ENCODE results near the gene NECAB2.

The NECAB2 gene

DNA sequence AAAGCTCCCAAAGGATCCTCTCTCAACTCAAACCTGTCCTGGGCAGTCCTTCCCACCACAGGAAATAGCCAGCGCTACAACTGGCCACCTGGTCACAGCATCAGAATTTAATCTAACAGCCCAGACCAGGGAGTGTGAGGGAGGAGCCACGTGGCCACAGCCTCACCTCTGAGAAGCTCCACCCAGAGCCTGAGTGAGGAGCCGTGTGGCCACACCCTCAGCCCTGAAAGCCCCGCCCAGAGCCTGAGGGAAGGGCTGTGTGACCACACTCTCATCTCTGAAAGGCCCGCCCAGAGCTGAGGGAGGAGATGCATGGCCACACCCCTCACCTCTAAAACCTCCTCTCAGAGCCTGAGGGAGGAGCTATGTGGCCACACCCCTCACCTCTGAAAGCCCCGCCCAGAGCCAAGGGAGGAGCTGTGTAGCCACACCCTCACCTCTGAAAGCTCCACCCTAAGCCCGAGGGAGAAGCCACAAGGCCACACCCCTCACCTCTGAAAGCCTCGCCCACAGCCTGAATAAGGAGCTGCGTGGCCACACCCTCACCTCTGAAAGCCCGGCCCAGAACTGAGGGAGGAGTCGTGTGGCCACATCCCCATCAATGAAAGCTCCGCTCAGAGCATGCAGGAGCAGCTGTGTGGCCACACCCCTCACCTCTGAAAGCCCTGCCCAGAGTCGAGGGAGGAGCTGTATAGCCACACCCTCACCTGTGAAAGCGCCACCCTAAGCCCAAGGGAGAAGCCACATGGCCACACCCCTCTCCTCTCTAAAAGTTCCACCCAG is 45.9 kb downstream of the NECAB2 start:
- peak; percentile 82 to 86 for DNase-seq
- TF ChIP-seq GATA1 (IDR thresholded peaks at IDR 0.05; ENCODE audit: low read depth, low read length) (no peak), POLR2A (IDR thresholded peaks at IDR 0.05; ENCODE audit: low read length) (no peak)

DNA sequence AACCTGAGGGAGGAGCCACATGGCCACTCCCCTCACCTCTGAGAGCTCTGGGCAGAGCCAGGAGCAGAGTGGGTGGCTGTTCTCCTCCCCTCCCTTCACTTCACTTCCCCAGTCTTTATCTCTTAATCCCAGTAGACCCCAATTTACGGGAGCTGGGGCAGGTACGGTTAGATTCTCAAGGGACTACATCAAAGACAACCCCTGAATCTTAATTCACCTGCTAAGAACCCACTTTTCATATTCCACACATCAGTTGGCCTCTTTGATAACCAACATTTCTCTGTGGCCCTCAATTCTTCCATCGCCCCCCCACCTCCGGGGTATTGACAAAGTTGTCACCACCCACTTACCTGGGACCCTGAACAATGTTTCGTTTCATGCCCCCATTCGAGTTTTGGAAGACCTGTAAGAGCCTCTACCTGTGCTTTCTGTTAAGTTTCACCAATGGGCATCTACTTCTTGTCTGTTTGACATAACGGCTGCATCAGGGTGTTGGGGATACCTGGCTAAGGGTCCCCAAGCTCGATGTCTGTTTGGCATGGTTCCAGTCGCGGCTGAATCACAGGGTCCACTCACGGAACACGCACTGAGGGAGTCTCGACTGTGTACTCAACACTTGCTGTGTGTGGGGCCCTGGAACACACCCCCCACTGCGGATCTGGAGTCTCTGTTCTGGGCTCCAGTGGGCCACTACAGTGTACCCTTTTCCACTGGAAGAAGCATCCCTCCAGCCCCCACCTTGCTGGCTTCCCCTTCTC is 46.7 kb downstream of the NECAB2 start:
- no peak for DNase-seq
- TF ChIP-seq POLR2A (IDR thresholded peaks at IDR 0.05; ENCODE audit: low read length) (no peak), GATA1 (IDR thresholded peaks at IDR 0.05; ENCODE audit: low read depth, low read length) (no peak)

DNA sequence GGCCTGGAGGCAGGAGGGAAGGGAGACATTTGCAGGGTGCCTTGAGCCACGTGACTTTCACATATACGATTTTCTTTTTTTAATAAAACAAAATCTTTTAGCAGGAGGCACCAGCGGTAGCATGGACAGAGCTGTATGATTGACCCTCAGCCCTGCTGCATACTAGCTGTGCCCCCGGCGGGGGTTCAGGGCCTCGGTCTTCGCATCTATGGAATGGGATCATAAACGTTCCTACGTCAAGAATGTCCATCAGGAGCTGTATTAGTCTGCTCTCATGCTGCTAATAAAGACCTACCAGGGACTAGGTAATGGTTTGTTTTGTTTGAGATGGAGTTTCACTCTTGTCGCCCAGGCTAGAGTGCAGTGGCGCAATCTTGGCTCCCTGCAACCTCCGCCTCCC is 47.4 kb downstream of the NECAB2 start:
- no peak for DNase-seq
- TF ChIP-seq GATA1 (IDR thresholded peaks at IDR 0.05; ENCODE audit: low read depth, low read length) (no peak), POLR2A (IDR thresholded peaks at IDR 0.05; ENCODE audit: low read length) (no peak)

DNA sequence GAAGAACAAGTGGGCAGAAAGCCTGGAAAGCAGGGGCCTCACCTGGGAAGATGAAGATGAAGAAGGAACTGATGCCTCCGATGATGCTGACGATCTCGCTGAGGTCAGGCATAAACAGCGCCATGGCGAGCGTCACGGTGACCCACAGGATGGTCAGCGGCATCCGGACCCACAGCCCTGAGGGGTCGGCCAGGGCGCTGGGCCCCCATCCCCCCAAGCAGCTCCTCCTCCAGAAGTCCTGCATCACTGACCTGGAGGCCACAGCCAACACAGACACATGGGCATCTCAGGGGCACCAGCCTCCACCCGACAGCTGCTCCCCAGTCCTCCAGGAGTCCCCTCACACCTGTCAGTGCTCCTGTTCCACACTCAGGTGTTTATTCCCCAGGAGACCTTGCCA is 48.4 kb downstream of the NECAB2 start:
- DNase-seq: no peak
- no peak for TF ChIP-seq GATA1 (IDR thresholded peaks at IDR 0.05; ENCODE audit: low read depth, low read length)
- TF ChIP-seq POLR2A (IDR thresholded peaks at IDR 0.05; ENCODE audit: low read length): no peak

DNA sequence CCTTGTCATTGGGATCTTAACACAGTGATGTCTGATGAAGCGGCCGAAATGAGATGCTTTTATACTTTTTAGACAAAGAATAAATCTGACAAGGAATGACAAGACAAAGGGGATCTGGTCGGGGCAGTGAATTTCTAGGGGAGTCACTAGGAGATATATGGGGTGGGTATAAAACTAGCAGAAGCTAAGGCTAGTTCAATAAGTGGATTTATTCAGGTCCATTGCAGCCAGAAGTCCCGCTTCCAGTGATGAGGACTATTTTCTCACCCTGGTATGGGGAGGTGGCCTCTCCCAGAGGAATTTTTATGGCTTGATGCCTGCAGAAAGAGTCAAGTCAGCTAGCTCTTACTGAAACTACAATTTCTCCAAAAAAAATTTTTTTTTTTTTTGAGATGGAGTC is 50.7 kb downstream of the NECAB2 start:
- no peak for TF ChIP-seq POLR2A (IDR thresholded peaks at IDR 0.05; ENCODE audit: low read length)
- no peak for TF ChIP-seq GATA1 (IDR thresholded peaks at IDR 0.05; ENCODE audit: low read depth, low read length)
- no peak for DNase-seq

DNA sequence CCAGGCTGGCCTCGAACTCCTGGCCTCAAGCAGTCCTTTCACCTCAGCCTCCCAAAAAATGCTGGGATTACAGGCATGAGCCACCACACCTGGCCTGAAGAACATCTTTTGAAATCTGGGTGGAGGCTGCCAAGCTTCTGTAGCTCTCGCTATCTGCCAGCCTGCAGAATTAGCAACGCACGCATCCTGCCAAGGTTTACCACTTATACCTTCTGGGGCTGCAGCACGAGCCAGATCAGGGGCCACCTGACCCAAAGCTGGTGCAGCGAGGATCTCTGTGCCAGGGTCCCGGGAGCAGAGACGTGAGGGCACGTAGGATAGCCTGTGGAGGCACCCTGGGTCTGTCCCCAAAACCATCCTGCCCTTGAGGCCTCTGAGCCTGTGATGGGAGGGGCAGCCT is 52.3 kb downstream of the NECAB2 start:
- TF ChIP-seq POLR2A (IDR thresholded peaks at IDR 0.05; ENCODE audit: low read length): no peak
- DNase-seq: no peak

DNA sequence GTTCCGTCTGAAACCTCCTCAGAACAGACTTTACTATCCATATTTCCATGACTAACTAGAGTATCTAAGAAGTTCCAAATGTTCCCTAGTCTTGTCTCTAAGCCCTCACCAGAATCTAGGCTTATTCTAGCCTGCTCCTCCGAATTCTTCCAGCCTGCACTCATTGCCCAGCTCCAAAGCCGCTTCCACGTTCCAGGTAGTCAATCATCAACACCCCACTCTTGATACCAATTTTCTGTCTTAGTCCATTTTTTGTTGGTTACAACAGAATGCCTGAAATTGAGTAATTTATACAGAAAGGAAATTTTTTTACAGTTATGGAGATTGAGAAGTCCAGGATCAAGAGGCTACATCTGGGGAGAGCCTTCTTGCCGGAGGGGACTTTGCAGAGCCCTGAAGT is 53.4 kb downstream of the NECAB2 start:
- TF ChIP-seq POLR2A (IDR thresholded peaks at IDR 0.05; ENCODE audit: low read length) (no peak), GATA1 (IDR thresholded peaks at IDR 0.05; ENCODE audit: low read depth, low read length) (no peak)
- DNase-seq: no peak

DNA sequence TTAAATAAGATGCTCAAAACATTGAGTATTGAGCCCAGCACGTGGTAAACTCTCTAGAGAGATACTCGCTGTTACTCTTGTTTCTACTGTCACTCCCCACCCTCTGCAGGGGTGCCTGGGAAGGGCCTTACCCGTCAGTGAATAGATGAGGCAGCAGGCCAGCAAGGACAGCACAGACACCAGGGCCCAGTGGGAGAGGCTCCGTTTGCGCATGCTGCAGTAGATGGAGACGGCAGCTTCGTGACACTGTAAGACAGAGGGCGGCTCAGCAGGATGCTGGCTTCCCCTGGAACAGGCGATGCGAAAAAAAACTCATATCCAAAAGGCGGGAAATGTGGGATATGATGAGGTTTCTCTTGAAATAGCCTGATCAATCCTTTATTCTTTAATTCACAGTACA is 54.6 kb downstream of the NECAB2 start:
- no peak for TF ChIP-seq POLR2A (IDR thresholded peaks at IDR 0.05; ENCODE audit: low read length)
- no peak for TF ChIP-seq GATA1 (IDR thresholded peaks at IDR 0.05; ENCODE audit: low read depth, low read length)
- no peak for DNase-seq

DNA sequence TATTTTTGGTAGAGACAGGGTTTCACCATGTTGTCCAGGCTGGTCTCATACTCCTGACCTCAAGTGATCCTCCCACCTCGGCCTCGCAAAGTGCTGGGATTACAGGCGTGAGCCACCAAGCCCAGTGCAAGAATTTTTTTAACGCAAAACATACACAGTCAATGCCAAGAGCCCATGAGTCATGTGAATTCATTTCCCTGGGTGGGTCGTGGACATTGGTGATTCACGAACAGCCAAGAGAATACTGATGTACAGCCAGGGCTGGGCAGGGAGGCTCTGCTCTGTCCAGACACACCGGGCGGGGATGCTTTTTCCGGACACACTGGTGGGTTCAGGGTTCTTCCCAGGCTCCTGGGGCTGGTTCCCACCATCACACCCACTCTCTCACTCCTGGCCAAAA is 56.8 kb downstream of the NECAB2 start:
- TF ChIP-seq GATA1 (IDR thresholded peaks at IDR 0.05; ENCODE audit: low read depth, low read length) (no peak), POLR2A (IDR thresholded peaks at IDR 0.05; ENCODE audit: low read length) (no peak)
- no peak for DNase-seq

DNA sequence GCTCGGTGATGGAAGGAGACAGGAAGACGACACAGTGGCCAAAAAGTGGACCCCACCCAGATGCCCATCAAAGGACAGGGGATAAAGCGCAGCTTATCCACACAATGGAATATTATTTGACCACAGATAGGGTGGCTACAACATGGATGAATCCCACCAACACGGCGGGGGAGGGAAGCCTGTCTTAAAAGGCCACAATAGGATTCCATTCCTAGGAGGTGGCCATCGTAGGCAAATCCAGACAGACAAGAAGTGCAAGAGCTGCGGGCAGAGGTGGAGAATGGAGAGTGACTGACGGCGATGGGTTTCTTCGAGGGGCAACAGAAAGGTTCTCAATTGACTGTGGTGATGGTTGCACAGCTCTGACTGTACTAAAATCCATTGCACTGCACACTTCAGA is 58.6 kb downstream of the NECAB2 start:
- TF ChIP-seq POLR2A (IDR thresholded peaks at IDR 0.05; ENCODE audit: low read length) (no peak), GATA1 (IDR thresholded peaks at IDR 0.05; ENCODE audit: low read depth, low read length) (no peak)
- no peak for DNase-seq

DNA sequence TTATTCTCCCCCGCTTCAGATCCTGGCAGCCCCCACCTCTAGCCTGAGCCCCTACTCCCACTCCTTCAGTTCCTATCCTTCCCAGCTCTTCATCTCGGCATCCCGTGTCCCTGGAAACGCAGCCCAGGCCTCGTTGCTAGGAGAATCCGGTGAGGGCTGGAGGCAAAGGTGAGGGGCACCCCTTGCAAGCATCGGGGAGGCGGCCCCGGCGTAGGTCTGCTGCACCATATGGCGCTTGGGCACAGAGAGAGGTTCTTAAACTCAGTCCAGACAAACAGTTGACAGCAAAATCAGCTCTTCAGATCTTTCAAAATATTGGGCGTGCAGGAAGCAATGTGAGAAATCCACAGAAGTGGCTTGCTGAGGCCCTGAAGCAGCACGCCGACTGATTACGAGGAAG is 59.6 kb downstream of the NECAB2 start:
- TF ChIP-seq POLR2A (IDR thresholded peaks at IDR 0.05; ENCODE audit: low read length): no peak
- no peak for TF ChIP-seq GATA1 (IDR thresholded peaks at IDR 0.05; ENCODE audit: low read depth, low read length)
- no peak for DNase-seq

DNA sequence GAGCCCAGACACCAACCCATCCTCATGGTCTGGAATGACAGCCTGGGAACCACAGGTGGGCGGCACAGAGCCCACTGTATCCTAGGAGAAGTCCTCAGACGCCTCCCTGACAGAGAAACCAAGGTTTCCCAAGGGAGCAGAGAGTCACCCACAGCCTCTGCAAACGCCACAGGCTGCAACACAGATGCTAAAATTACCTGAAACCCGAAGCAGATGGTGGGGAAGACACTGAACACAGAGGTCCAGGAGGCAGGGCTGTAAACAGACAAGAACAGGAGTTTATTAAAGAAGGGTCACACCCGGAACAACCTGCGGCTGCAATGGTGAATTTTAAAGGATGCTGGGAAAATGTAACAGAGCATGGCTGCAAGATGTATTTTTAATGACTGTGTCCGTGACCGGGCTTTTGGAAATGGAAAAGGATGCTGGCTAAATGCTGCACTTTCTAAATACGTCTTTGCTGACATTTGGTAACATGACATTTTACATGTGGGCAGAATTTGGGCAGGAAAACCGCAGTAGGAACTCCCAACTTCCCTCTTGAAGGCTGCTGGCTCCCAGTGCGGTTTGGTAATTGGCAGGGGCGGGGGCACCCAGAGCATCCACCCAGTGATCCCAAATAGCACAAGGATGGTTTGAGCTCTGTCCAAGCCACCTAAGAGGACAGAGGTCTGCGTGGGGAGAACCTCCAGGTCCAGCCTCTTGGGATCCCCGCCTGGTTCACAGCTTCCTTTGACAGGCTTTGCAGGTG is 61.4 kb downstream of the NECAB2 start:
- DNase-seq: no peak

DNA sequence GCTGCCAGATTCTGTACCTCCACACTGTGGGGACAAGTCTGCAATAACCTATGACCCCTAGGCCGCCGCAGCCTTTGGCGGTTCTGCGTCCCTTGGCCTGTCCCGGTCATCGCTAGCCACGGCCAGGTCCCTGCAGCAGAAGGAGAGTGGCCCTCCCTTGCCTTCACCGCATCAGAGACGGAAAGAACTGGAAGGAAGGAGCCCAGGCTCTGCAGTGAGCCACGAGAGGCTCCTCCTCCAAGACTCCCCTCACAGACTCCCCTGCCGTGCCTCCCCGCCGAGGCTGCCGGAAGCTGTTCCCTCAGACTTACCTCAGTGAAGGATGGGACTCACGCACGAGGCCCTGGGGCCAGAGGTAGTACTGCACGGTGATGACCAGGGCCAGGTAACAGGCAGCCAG is 63.5 kb downstream of the NECAB2 start:
- TF ChIP-seq POLR2A (IDR thresholded peaks at IDR 0.05; ENCODE audit: low read length) (no peak), GATA1 (IDR thresholded peaks at IDR 0.05; ENCODE audit: low read depth, low read length) (no peak)

More for the DNA sequence above, 61.4 kb downstream of the NECAB2 start:
- TF ChIP-seq GATA1 (IDR thresholded peaks at IDR 0.05; ENCODE audit: low read depth, low read length): no peak
- TF ChIP-seq POLR2A (IDR thresholded peaks at IDR 0.05; ENCODE audit: low read length): no peak

DNA sequence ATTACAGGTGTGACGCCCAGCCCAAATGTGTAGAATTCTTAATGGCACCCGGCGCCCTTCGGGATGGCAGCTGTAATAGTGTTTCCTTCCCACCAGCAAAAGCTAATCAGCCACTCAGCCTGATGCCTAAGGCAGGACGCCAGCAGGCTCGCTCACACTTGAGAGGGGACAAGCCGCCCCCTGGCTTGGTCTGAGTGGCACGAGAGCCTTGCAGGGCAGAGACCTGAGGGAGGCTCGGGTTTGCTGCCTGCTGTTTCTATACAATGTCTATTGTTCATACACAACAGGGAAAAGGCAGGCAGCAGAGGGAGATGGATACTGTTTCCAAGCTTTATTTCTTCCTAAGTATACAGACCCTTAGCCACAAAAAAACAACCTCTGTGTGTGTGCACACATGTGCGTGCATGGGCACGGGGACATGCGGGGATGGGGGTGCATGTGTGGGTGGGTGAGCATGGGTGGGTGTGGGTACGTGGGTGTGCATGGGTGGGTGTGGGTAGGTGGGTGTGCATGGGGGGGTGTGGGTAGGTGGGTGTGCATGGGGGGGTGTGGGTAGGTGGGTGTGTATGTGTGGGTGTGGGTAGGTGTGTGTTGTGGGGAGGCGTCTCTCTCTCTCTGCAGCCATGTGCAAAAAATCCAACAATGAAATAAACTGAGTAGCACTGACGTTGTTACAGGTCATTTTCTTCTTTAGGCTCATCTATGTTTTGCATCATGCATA is 64.6 kb downstream of the NECAB2 start:
- TF ChIP-seq GATA1 (IDR thresholded peaks at IDR 0.05; ENCODE audit: low read depth, low read length) (no peak), POLR2A (IDR thresholded peaks at IDR 0.05; ENCODE audit: low read length) (no peak)
- no peak for DNase-seq

More for the DNA sequence above, 63.5 kb downstream of the NECAB2 start:
- no peak for DNase-seq

Data from erythroblast (primary cell).